NCI-H82 (cell line): ENCODE measurements around the gene GABRA5.
"Not testable (repeated sequence)": the region's sequence is repeated elsewhere in the genome, so short reads cannot be mapped to it uniquely, and the experiment has no call there.

Source experiments
- DNase-seq: peaks from one replicate; lab custom pipeline; 2025; lab: John Stamatoyannopoulos, UW

Gene GABRA5

DNA sequence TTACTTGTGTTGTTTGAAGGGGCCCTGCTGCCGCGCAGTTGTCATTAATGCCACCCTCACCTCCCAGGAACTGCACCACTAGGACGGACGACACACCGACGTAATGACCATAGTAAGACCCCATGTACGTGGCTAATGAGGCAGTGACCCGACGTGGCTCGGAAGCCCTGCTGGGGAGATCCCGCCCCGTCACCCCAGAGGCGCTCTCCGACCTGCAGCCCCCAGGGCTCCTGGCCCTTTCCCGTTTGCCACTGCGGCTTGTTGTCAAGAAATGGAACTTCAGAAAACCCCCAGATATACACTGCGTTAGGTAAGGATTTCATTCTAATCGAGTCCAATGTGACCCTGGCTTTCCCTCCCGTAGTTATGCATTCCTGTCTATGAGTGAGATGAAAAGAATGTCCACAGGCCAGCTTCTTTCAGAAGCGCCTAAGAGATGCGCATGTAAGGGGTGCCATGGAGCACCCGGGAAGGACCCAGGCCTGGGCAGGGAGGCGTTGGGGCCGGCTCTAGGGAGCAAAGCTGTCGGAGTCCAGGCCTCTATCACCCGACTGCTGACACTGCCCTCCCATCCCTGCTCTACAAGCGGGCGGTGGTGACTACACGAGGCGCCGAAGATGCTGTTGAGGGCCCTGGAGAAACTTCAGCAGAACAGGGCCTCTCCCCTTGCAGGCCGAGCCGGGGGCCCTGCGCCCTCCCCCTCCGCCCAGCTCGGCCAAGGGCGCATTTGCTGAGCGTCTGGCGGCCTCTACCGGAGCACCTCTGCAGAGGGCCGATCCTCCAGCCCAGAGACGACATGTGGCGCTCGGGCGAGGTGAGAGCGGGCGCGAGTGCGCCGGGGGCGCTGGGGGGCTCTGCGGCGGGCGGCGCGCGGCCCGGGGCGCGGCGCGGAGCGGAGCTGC is at the start of gene GABRA5:
Gene GABRA5, plus strand, starts transcription at position 765 of the 902 bp plus-strand sequence. CDS start 2,187 bp downstream, outside the sequence.
- DNase-seq = peak; percentile 83

DNA sequence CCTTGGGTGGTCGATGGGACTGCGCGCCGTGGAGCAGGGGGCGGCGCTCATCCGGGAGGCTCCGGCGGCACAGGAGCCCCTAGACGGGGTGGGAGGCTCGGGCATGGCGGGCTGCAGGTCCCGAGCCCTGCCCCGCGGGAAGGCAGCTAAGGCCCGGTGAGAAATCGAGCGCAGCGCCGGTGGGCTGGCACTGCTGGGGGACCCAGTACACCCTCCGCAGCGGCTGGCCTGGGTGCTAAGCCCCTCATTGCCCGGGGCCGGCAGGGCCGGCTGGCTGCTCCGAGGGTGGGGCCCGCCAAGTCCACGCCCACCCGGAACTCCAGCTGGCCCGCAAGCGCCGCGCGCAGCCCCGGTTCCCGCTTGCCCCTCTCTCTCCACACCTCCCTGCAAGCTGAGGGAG is 35.7 kb upstream of the GABRA5 start:
- not testable (repeated sequence) for DNase-seq

GRCh38 chr15:26831951-26832350 is 34.9 kb upstream of the GABRA5 start:
- no peak for DNase-seq

GRCh38 chr15:26838742-26839460 is 28.0 kb upstream of the GABRA5 start:
- DNase-seq = peak; percentile 61

DNA sequence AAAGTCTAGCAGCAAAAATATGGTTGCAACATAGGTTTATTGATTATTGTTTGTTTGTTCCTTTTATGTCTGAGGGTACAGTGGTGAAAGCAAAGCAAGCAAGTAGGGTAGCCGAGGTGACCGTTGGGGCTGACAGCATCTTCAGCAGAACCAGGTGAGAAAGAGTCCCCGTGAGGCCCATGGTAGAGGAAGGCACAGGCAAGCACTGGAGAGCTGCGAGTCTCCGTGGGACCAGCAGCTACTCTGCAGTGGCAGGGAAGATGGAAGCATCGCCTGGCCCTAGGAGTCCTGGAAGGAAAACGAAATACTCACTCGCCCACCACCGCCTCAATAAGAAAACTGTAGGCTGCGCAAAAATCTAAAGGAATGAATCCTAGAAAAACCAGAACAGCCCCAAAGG is 25.3 kb upstream of the GABRA5 start:
- DNase-seq = no peak

- no peak for DNase-seq
These were observed 24.9 kb upstream of the GABRA5 start for GRCh38 chr15:26841941-26842340.

GRCh38 chr15:26842391-26842790 is 24.5 kb upstream of the GABRA5 start:
- peak; percentile 30 for DNase-seq

DNA sequence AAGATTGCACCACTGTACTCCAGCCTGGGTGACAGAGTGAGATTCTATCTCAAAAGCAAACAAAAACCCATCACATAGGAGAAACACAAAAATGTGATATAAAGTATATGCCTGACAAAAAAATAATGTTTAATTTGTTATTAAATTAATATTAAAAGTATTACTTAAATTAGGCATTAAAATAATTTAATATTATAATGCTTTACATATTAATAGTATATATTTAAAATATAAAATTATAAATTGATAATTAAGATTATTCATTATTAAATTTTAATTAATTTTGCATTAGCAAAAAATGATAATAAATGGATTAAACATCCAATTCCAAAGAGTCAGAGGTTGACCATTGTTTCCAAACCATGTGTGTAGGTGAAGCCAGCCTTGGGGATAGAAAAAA is 22.0 kb upstream of the GABRA5 start:
- DNase-seq = no peak

DNA sequence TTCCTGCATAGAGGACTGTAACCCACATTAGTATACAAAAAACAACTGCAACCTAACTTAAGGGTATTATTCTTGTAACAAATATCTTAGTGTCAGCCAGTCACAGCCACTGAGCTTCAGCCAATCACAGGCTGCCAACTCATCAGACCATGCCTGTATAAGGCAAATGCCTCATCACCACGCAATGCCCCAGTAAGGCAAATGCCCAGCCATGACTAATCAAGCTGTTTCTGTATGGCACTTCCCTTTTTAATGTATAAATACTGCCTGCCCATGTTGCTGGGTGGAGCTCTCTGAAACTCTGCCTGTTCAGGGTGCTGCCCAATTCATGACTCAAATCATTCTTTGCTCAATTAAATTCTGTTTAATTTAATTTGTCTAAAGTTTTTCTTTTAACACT is 18.4 kb upstream of the GABRA5 start:
- no peak for DNase-seq

DNA sequence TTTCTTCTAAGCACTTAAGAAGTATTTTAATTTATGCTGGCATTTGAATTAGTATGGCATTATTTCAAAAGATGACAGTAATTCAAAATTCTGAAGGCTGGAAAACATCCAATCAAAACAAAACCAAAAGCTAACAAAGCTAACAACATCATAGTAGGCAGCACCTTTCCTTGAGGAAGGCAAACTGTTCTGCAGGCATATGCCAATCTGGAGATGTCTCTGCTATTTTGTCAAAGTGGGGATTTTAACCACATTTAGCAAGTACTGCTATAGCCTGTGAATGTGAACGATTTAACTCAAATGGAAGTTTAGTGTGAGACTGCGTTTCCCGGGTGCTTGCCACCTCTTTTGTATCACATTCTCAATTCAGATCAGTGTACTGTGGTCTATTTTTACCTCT is 16.7 kb upstream of the GABRA5 start:
- no peak for DNase-seq

DNA sequence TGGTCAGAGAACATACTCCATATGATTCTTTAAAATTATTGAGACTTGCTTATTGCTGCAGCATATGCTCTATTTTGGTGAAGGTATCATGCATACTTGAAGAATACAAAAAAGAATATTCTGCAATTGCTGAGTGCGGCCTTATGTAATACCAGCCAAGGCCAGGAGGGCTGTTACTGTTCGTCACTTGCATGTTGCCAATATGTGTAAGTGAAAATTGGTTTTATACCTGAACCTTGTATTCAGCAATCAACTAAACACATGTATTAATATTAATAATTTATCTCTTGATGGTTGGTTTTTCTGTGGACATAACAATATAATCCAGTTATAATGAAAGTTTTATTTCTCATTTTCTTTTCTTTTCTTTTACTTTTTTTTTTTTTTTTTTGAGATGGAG is 13.9 kb upstream of the GABRA5 start:
- peak; percentile 16 for DNase-seq

DNA sequence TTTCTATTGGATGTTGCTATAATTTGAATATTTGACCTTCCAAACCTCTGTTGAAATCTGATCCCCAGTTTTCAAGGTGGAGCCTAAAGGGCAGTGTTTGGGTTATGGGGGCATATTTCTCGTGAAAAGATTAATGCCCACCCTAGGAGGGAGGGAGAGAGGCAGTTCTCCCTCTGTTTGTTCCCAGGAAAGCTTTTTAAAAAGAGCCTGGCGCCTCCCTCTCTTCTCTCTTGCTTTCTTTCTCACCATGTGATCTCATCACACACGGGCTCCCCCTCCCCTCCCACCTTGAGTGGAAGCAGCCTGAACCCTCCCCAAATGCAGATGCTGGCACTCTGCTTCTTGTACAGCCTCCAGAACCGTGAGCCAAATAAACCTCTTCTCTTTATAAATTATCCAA is 12.4 kb upstream of the GABRA5 start:
- DNase-seq = no peak

DNA sequence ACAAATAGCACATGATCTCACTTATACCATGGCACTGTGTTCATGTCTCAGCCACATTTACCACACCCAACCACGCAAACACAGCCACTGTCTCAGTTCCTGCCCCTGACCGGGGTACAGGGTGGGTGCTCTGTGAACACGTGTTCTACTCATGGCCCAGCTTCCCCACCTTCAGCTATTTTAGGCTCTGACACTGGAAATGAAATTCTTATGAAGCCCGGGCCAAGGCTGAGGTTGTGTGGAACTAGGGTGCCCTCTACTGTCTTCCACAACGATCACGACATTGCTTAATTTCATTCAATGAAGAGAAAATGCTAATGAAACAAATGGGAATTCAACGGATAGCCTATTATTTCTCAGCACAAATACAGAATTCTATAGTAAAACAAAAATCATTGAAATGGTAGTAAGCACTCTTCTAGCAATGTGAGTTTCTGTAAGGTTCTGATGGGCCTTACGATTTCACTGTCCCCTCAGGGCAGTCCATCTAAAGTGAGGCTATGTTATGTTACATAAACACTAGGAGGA is 2.1 kb upstream of the GABRA5 start:
- DNase-seq = peak; percentile 81

DNA sequence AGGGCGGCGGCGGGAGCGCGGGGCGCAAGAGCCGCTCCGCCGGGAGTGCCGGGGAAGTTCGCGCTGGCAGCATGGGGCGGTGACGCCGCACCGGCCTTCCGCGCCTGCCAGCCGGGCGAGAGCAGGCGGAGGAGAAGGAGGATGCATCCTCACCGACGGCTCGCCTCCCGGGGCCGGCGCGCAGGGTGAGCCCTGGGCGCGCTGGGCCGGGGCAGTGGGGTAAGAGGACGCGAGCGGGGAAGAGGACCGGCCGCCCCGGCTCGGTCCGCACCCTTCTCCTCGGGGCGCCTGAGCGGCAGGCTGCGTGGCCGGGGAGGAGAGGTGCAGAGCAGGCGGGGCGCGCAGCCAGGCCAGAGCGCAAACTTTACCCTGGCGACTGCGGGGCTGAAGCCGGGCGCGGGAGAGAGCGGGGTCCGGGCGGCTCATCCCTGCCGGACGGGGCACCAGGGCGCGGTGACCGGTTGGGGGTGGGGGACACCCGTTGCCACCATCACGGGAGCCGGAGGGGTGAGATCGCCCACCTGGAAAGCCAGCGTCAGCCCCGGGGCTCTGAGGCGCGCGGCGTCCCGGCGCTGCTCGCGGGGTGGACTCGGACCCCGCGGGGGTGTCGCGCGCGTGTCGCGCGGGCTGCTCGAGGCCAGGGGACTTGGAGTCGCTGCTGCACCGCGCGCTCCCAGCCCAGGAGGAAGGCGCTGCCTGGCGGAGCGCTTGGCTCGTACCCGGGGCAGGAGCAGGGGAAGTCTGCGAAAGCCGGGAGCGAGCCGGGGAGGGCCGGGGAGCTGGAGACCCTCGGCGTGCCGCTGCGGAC is 542 bp downstream of the GABRA5 start:
- peak; percentile 23 for DNase-seq

- DNase-seq = no peak
These were observed 1.3 kb downstream of the GABRA5 start for GRCh38 chr15:26868029-26868685.

DNA sequence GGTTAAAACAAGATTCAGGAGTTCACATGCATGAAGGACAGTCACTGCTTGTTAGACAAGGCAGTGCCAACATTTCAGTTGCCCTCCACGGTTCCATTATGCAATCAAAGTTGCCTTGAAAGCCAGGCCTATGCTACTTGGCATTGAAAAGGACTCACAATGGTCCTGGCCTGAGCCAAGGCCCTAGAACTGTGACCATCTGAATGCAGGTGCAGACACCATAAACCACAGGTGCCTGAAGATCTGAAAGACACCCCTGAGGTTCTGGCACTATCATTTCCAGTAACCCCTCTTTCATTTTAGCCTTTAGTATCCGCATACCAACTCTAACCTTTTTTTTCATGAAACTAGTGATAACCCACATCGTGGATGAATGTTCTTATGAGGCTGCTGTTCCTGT is 2.8 kb downstream of the GABRA5 start:
- DNase-seq = no peak

DNA sequence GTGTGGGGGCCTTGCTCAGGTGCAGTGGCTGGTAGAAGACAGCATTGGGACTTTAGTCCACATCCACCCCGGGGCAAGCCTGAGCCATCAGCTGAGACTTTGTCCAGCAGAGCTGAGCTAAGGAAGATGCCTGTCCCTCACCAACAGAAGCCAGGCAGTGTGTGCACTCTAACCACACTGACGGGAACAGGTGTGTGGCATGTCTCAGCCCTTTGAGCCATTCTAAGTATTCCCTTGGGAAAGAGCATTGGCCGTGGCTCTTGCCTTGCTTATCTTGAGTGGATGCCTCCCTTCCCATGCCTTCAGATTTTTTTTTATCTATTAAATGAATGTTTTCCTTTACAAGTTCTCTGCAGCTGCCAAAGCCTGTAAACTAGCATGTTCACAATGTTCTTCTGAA is 3.5 kb downstream of the GABRA5 start:
- peak; percentile 28 for DNase-seq

DNA sequence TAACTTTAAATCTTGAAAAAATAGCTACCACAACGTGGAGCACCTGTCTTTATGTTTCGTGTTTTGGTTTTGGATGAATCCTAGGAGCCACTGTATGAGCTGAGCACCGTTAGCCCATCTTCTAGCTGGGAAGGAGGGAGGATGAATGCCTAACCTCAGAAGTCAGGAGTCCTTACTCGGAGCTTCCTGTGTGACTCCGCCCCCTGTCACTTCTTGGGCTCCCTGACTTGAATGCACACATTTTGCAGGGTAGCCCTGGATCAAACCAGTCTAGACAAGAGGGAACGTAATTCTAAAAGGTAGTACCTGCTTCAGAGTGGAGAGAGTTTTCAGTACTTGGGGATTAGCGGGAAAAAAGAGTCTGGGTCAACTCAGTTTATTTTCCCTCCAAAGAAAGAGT is 5.3 kb downstream of the GABRA5 start:
- no peak for DNase-seq

DNA sequence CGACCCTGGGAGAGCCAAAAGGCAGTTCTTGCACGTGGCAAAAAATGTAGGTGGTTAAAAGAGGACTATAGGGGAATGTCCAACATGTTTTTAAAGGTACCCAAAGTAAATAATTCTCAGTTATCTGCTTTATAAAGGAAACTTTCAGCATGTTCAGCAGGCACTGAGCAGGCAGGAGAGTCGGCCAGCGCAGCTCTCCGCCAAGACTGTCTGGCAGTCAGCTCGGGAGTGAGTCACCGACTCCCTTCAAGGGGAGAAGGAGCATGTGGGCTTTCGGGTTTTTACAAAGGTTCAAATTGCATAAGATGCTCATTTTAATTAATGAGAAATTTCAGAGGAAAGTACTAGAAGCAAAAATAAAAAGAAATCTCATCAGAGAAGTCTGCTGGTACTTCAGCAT is 7.0 kb downstream of the GABRA5 start:
- DNase-seq = no peak

- DNase-seq = no peak
These were observed 8.1 kb downstream of the GABRA5 start for GRCh38 chr15:26874774-26875475.

GRCh38 chr15:26875476-26875850 is 8.6 kb downstream of the GABRA5 start:
- no peak for DNase-seq
